H9 (cell line): Measurements from ENCODE around the gene ZNF491. TPM values are rescaled to one million over a fixed set of nuclear protein-coding genes. Genes with fewer than 3 reads are reported as not detected.

Source experiments
- DNase-seq: peaks from one replicate; pipeline ENCODE4 v3.0.0-alpha.2; 2017
- H2AFZ ChIP-seq: one replicate; pipeline ENCODE4 v1.6.1; 2013; ENCODE audit warnings: mild to moderate bottlenecking, low read length, control low read depth, moderate library complexity
- H2AK5ac ChIP-seq: 2 replicates; pipeline ENCODE4 v1.6.1; 2013; ENCODE audit warnings: low read length, control low read depth, mixed read lengths; ENCODE audit not compliant: insufficient read length
- H2BK120ac ChIP-seq: one replicate; pipeline ENCODE4 v1.6.1; 2013; ENCODE audit warnings: low read depth, mild to moderate bottlenecking, low read length, control low read depth, inconsistent platforms; ENCODE audit not compliant: poor library complexity, severe bottlenecking
- H2BK12ac ChIP-seq: 2 replicates; pipeline ENCODE4 v1.6.1; 2013; ENCODE audit warnings: low read length, control low read depth, mixed read lengths, low read depth; ENCODE audit not compliant: insufficient read length
- H2BK15ac ChIP-seq: 2 replicates; pipeline ENCODE4 v1.6.1; 2013; ENCODE audit warnings: low read depth, low read length, control low read depth
- H2BK20ac ChIP-seq: one replicate; pipeline ENCODE4 v1.6.1; 2013; ENCODE audit warnings: low read depth, mild to moderate bottlenecking, low read length, control low read depth, inconsistent platforms; ENCODE audit not compliant: poor library complexity, severe bottlenecking
- H2BK5ac ChIP-seq: 2 replicates; pipeline ENCODE4 v1.6.1; 2013; ENCODE audit warnings: low read length, control low read depth, mixed read lengths; ENCODE audit not compliant: insufficient read length
- H3K14ac ChIP-seq: 2 replicates; pipeline ENCODE4 v1.6.1; 2013; ENCODE audit warnings: low read length, control low read depth; ENCODE audit not compliant: insufficient read depth
- H3K18ac ChIP-seq: 2 replicates; pipeline ENCODE4 v1.6.1; 2013; ENCODE audit warnings: low read depth, mild to moderate bottlenecking, mixed read lengths, low read length, control low read depth; ENCODE audit not compliant: insufficient read length
- H3K23ac ChIP-seq: 2 replicates; pipeline ENCODE4 v1.6.1; 2013; ENCODE audit warnings: low read length, control low read depth, mixed read lengths, low read depth; ENCODE audit not compliant: insufficient read length
- H3K23me2 ChIP-seq: 2 replicates; pipeline ENCODE4 v1.6.1; 2013; ENCODE audit warnings: low read depth, mild to moderate bottlenecking, mixed read lengths, low read length, control low read depth; ENCODE audit not compliant: insufficient read length, poor library complexity, severe bottlenecking
- H3K27ac ChIP-seq: 2 replicates; pipeline ENCODE4 v1.5.1; 2013; ENCODE audit warnings: low read length, control low read depth, mixed read lengths, low read depth; ENCODE audit not compliant: insufficient read length
- H3K27me3 ChIP-seq: 2 replicates; pipeline ENCODE4 v1.6.1; 2013; ENCODE audit warnings: low read length, control low read depth, inconsistent platforms; ENCODE audit not compliant: insufficient read depth
- H3K4ac ChIP-seq: 2 replicates; pipeline ENCODE4 v1.6.1; 2013; ENCODE audit warnings: low read depth, mild to moderate bottlenecking, control low read depth, inconsistent platforms, low read length, moderate library complexity
- H3K4me1 ChIP-seq: 2 replicates; pipeline ENCODE4 v1.6.1; 2013; ENCODE audit warnings: low read length, control low read depth, inconsistent platforms; ENCODE audit not compliant: insufficient read depth
- H3K4me2 ChIP-seq: 2 replicates; pipeline ENCODE4 v1.6.1; 2013; ENCODE audit warnings: low read length, control low read depth, mixed read lengths; ENCODE audit not compliant: insufficient read length, insufficient read depth
- H3K56ac ChIP-seq: 2 replicates; pipeline ENCODE4 v1.6.1; 2013; ENCODE audit warnings: low read depth, mild to moderate bottlenecking, mixed read lengths, low read length, control low read depth; ENCODE audit not compliant: insufficient read length
- H3K79me1 ChIP-seq: 2 replicates; pipeline ENCODE4 v1.6.1; 2013; ENCODE audit warnings: low read depth, mild to moderate bottlenecking, moderate library complexity, low read length, control low read depth, inconsistent platforms; ENCODE audit not compliant: insufficient read depth, poor library complexity, severe bottlenecking
- H3K79me2 ChIP-seq: 2 replicates; pipeline ENCODE4 v1.6.1; 2013; ENCODE audit warnings: low read length, control low read depth, inconsistent platforms; ENCODE audit not compliant: insufficient read depth
- H3K9ac ChIP-seq: 2 replicates; pipeline ENCODE4 v1.6.1; 2013; ENCODE audit warnings: low read length, control low read depth, mixed read lengths; ENCODE audit not compliant: insufficient read length; ENCODE audit errors: extremely low read depth
- H3K9me3 ChIP-seq: one replicate; pipeline ENCODE4 v1.6.1; 2013; ENCODE audit warnings: low read depth, low read length, inconsistent platforms; ENCODE audit not compliant: control insufficient read depth
- H3T11ph ChIP-seq: one replicate; pipeline ENCODE4 v1.6.1; 2013; ENCODE audit warnings: mild to moderate bottlenecking, low read length, control low read depth, inconsistent platforms
- H4K20me1 ChIP-seq: one replicate; pipeline ENCODE4 v1.6.1; 2013; ENCODE audit not compliant: control insufficient read depth, insufficient read length, insufficient read depth
- H4K5ac ChIP-seq: 2 replicates; pipeline ENCODE4 v1.6.1; 2013; ENCODE audit warnings: low read depth, mild to moderate bottlenecking, mixed read lengths, low read length, control low read depth; ENCODE audit not compliant: insufficient read length
- H4K8ac ChIP-seq: replicated peaks from 2 replicates; pipeline ENCODE4 v1.6.1; 2013; ENCODE audit warnings: low read length, control low read depth, mixed read lengths, low read depth; ENCODE audit not compliant: insufficient read length
- H4K91ac ChIP-seq: 2 replicates; pipeline ENCODE4 v1.6.1; 2013; ENCODE audit warnings: low read depth, mild to moderate bottlenecking, moderate library complexity, mixed read lengths, low read length, control low read depth; ENCODE audit not compliant: insufficient read length
- H3K27ac Mint-ChIP-seq, 3 experiments: 2 replicates in 2 of 3; 3 replicates in 1 of 3; pipeline ENCODE4 v1.8.0; 2020 to 2021; ENCODE audit warnings: mixed read lengths in 3 of 3, mild to moderate bottlenecking in 1 of 3, moderate library complexity in 1 of 3
- H3K27me3 Mint-ChIP-seq: 2 replicates; pipeline ENCODE4 v1.8.0; 2021; ENCODE audit warnings: low read depth, mild to moderate bottlenecking, moderate library complexity, mixed read lengths
- H3K36me3 Mint-ChIP-seq, 3 experiments: 2 replicates in 2 of 3; 3 replicates in 1 of 3; pipeline ENCODE4 v1.8.0; 2020 to 2021; ENCODE audit warnings: low read depth in 3 of 3, mixed read lengths in 3 of 3; ENCODE audit not compliant: insufficient read depth in 1 of 3
- H3K4me1 Mint-ChIP-seq, 2 experiments: 2 replicates each; pipeline ENCODE4 v1.8.0; 2020; ENCODE audit warnings: mixed read lengths in 2 of 2
- H3K4me3 Mint-ChIP-seq, 2 experiments: 2 replicates in 1 of 2; 3 replicates in 1 of 2; pipeline ENCODE4 v1.8.0; 2020 to 2021; ENCODE audit warnings: mild to moderate bottlenecking in 2 of 2, mixed read lengths in 2 of 2, moderate library complexity in 1 of 2
- H3K9me3 Mint-ChIP-seq, 2 experiments: 2 replicates in 1 of 2; 3 replicates in 1 of 2; pipeline ENCODE4 v1.8.0; 2020; ENCODE audit warnings: mild to moderate bottlenecking in 2 of 2, mixed read lengths in 2 of 2, moderate library complexity in 1 of 2
- WGBS: extraction: QIAGEN DNeasy Blood & Tissue Kit; methylation state at CpG from one replicate; pipeline ENCODE4 v1.1.7; 2013; ENCODE audit warnings: missing lambda C conversion rate, low lambda C conversion rate, mixed read lengths; ENCODE audit not compliant: insufficient read length; ENCODE audit errors: extremely low coverage; 5-methylcytosine and 5-hydroxymethylcytosine counted together
- total RNA-seq: library from RNA; stranded (reverse); gene quantifications from 2 replicates; pipeline ENCODE4 v1.2.1, GENCODE V29; 2021
- TF ChIP-seq, protein P1 (sequence below): fragments of 200-600 bp; sonication (generic); conservative IDR thresholded peaks from 3 replicates; pipeline ENCODE4 v1.8.0; 2021; ENCODE audit warnings: antibody characterized with exemption, mild to moderate bottlenecking

ZNF491 gene
- total RNA-seq, 1 experiment from 2014 or later = 0.77 TPM

DNA sequence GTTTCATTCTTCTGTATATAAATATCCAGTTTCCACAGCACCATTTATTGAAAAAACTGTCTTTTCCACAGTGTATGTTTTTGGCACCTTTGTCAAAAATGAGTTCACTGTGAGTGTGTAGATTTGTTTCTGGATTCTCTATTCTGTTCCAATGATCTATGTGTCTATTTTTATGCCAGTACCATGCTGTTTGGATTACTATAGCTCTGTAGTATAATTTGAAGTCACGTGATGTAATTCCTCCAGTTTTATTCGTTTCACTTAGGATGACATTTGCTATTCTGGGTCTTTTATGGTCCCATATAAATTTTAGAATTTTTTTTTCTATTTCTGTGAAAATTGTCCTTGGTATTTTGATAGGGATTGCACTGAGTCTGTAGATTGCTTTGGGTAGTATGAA lies 48.6 kb upstream of the ZNF491 start:
- H3K27me3 ChIP-seq = no peaks in the 10 kb centered on the region
- H3K4me3 Mint-ChIP-seq = no peak overlapping the region
- WGBS = no CpG with 5 or more reads among the region's 2 CpGs

More for the DNA sequence above, 48.6 kb upstream of the ZNF491 start:
- TF ChIP-seq, protein P1, sequence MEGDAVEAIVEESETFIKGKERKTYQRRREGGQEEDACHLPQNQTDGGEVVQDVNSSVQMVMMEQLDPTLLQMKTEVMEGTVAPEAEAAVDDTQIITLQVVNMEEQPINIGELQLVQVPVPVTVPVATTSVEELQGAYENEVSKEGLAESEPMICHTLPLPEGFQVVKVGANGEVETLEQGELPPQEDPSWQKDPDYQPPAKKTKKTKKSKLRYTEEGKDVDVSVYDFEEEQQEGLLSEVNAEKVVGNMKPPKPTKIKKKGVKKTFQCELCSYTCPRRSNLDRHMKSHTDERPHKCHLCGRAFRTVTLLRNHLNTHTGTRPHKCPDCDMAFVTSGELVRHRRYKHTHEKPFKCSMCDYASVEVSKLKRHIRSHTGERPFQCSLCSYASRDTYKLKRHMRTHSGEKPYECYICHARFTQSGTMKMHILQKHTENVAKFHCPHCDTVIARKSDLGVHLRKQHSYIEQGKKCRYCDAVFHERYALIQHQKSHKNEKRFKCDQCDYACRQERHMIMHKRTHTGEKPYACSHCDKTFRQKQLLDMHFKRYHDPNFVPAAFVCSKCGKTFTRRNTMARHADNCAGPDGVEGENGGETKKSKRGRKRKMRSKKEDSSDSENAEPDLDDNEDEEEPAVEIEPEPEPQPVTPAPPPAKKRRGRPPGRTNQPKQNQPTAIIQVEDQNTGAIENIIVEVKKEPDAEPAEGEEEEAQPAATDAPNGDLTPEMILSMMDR = no peak
- H3T11ph ChIP-seq = no peak overlapping the region
- no peaks in the 10 kb centered on the region for H3K79me1 ChIP-seq
- H4K20me1 ChIP-seq = no peaks in the 10 kb centered on the region
- no peaks in the 10 kb centered on the region for H3K4me1 Mint-ChIP-seq
- no peak overlapping the region for H3K27ac ChIP-seq
- no peaks in the 10 kb centered on the region for H3K9me3 ChIP-seq
- H3K23ac ChIP-seq = no peak overlapping the region
- H2AK5ac ChIP-seq = no peak overlapping the region
- H3K4me1 ChIP-seq = no peaks in the 10 kb centered on the region
- no peak overlapping the region for H3K27ac Mint-ChIP-seq
- no peak overlapping the region for H2BK20ac ChIP-seq
- H3K9ac ChIP-seq = no peak overlapping the region
- no peak overlapping the region for H4K91ac ChIP-seq
- H3K27me3 Mint-ChIP-seq = peaks cover 15% of the 10 kb centered on the region
- H3K79me2 ChIP-seq = no peaks in the 10 kb centered on the region
- H2AFZ ChIP-seq = no peak overlapping the region
- no peak overlapping the region for H2BK5ac ChIP-seq
- H3K4me2 ChIP-seq = no peak overlapping the region
- DNase-seq = no peak
- no peak overlapping the region for H3K14ac ChIP-seq
- no peak overlapping the region for H2BK15ac ChIP-seq
- H3K56ac ChIP-seq = no peak overlapping the region
- H3K9me3 Mint-ChIP-seq = peaks cover 63 to 68% of the 10 kb centered on the region in 2 experiments
- H2BK120ac ChIP-seq = no peak overlapping the region
- no peak overlapping the region for H4K8ac ChIP-seq
- no peak overlapping the region for H3K18ac ChIP-seq
- H4K5ac ChIP-seq = no peak overlapping the region
- peaks cover 2 to 7% (median 7%) of the 10 kb centered on the region in 3 experiments; a peak in 3 of 7 replicates for H3K36me3 Mint-ChIP-seq
- H3K23me2 ChIP-seq = no peaks in the 10 kb centered on the region
- H2BK12ac ChIP-seq = no peak overlapping the region
- H3K4ac ChIP-seq = no peak overlapping the region
